Activated naive CD8-positive, alpha-beta T cell treated with anti-CD3 and anti-CD28 coated beads, Interleukin-2, amount 10 ng/mL, durations not matched to agents 7 days and 5 days (primary cell): ENCODE results near the gene TMEM192. TPM values are rescaled to one million over a fixed set of nuclear protein-coding genes. Genes with fewer than 3 reads are reported as not detected.
"Not testable (repeated sequence)": the region's sequence is repeated elsewhere in the genome, so short reads cannot be mapped to it uniquely, and the experiment has no call there.

ENCODE experiments used
- ATAC-seq: fragments of 150-1000 bp; cut with Tn5 transposase; one replicate; pipeline ENCODE4 v1.10.0; 2021; ENCODE audit warnings: low read depth, moderate library complexity
- POLR2A ChIA-PET: fragments of 350-600 bp; sonication (Branson Sonifier 250); formaldehyde crosslinking; loops from one replicate; lab custom pipeline; 2021; ENCODE audit warnings: antibody characterized with exemption; lab: Charles Lee
- DNase-seq: peaks from one replicate; pipeline ENCODE4 v3.0.0; 2021
- H3K27ac Mint-ChIP-seq: one replicate; pipeline ENCODE4 v1.8.0; 2022; ENCODE audit warnings: mild to moderate bottlenecking, mixed read lengths
- H3K27me3 Mint-ChIP-seq: one replicate; pipeline ENCODE4 v1.8.0; 2022; ENCODE audit warnings: mild to moderate bottlenecking, moderate library complexity, mixed read lengths
- H3K36me3 Mint-ChIP-seq: one replicate; pipeline ENCODE4 v1.8.0; 2021; ENCODE audit warnings: mild to moderate bottlenecking, mixed read lengths
- H3K4me1 Mint-ChIP-seq: one replicate; pipeline ENCODE4 v1.8.0; 2021; ENCODE audit warnings: mixed read lengths
- H3K4me3 Mint-ChIP-seq: one replicate; pipeline ENCODE4 v1.8.0; 2022; ENCODE audit warnings: mild to moderate bottlenecking, moderate library complexity, mixed read lengths
- H3K9me3 Mint-ChIP-seq: one replicate; pipeline ENCODE4 v1.8.0; 2021; ENCODE audit warnings: mixed read lengths
- total RNA-seq, 2 experiments: library from RNA; stranded (reverse); gene quantifications; one replicate each; pipeline ENCODE4 v1.2.3, GENCODE V29; 2021

The TMEM192 gene
- total RNA-seq, 2 experiments from 2014 or later = 8.2 to 8.5 TPM

GRCh38 chr4:165125869-165126499, 13.3 kb upstream of the TMEM192 start:
- POLR2A ChIA-PET, H3K4me1 Mint-ChIP-seq, DNase-seq, H3K9me3 Mint-ChIP-seq, H3K27ac Mint-ChIP-seq, H3K4me3 Mint-ChIP-seq, H3K36me3 Mint-ChIP-seq, ATAC-seq: not testable (repeated sequence)
- peaks cover 11% of the 10 kb centered on the region for H3K27me3 Mint-ChIP-seq

GRCh38 chr4:165124488-165124887, 11.8 kb upstream of the TMEM192 start:
- no peaks in the 10 kb centered on the region for H3K9me3 Mint-ChIP-seq
- no peak overlapping the region for H3K4me3 Mint-ChIP-seq
- ATAC-seq = no peak
- H3K36me3 Mint-ChIP-seq = no peaks in the 10 kb centered on the region
- H3K4me1 Mint-ChIP-seq = peaks cover 1% of the 10 kb centered on the region
- peaks cover 9% of the 10 kb centered on the region for H3K27me3 Mint-ChIP-seq
- POLR2A ChIA-PET = no interaction called here
- no peak for DNase-seq
- H3K27ac Mint-ChIP-seq = no peak overlapping the region

GRCh38 chr4:165118256-165118909, 5.7 kb upstream of the TMEM192 start:
- Mint-ChIP-seq H3K4me3 (no peak overlapping the region), H3K27ac (no peak overlapping the region), H3K27me3 (peaks cover 11% of the 10 kb centered on the region), H3K36me3 (no peaks in the 10 kb centered on the region), H3K9me3 (no peaks in the 10 kb centered on the region), H3K4me1 (peaks cover 4% of the 10 kb centered on the region)
- DNase-seq = no peak
- POLR2A ChIA-PET = no interaction called here
- ATAC-seq = no peak

GRCh38 chr4:165115301-165115700, 2.6 kb upstream of the TMEM192 start:
- no peaks in the 10 kb centered on the region for H3K36me3 Mint-ChIP-seq
- no peaks in the 10 kb centered on the region for H3K9me3 Mint-ChIP-seq
- POLR2A ChIA-PET = no interaction called here
- ATAC-seq (no peak), DNase-seq (no peak)
- H3K27me3 Mint-ChIP-seq = peaks cover 5% of the 10 kb centered on the region
- peaks cover 13% of the 10 kb centered on the region for H3K4me1 Mint-ChIP-seq
- no peak overlapping the region for H3K4me3 Mint-ChIP-seq
- H3K27ac Mint-ChIP-seq = no peak overlapping the region

GRCh38 chr4:165111906-165112367, 723 bp downstream of the TMEM192 start:
- peaks cover 4% of the 10 kb centered on the region for H3K27me3 Mint-ChIP-seq
- ATAC-seq (no peak), DNase-seq (no peak)
- H3K9me3 Mint-ChIP-seq = no peaks in the 10 kb centered on the region
- peak overlapping the region; percentile 86 for H3K27ac Mint-ChIP-seq
- no peaks in the 10 kb centered on the region for H3K36me3 Mint-ChIP-seq
- POLR2A ChIA-PET = no interaction called here
- H3K4me1 Mint-ChIP-seq = peaks cover 14% of the 10 kb centered on the region
- peak overlapping the region; percentile 95 for H3K4me3 Mint-ChIP-seq

GRCh38 chr4:165106518-165106917, 6.1 kb downstream of the TMEM192 start:
- POLR2A ChIA-PET = no interaction called here
- Mint-ChIP-seq H3K9me3 (no peaks in the 10 kb centered on the region), H3K36me3 (peaks cover 2% of the 10 kb centered on the region), H3K4me3 (no peak overlapping the region), H3K27ac (no peak overlapping the region), H3K27me3 (no peaks in the 10 kb centered on the region), H3K4me1 (peaks cover 5% of the 10 kb centered on the region)
- ATAC-seq (no peak), DNase-seq (no peak)

- Mint-ChIP-seq H3K36me3 (peaks cover 2% of the 10 kb centered on the region), H3K27me3 (no peaks in the 10 kb centered on the region), H3K9me3 (no peaks in the 10 kb centered on the region), H3K4me1 (no peaks in the 10 kb centered on the region), H3K27ac (no peak overlapping the region), H3K4me3 (no peak overlapping the region)
- DNase-seq (no peak), ATAC-seq (no peak)
- POLR2A ChIA-PET = no interaction called here
Observed at GRCh38 chr4:165101641-165102040, 11.0 kb downstream of the TMEM192 start.

- no peaks in the 10 kb centered on the region for H3K36me3 Mint-ChIP-seq
- no peaks in the 10 kb centered on the region for H3K27me3 Mint-ChIP-seq
- ATAC-seq (no peak), DNase-seq (no peak)
- H3K4me1 Mint-ChIP-seq = no peaks in the 10 kb centered on the region
- no peaks in the 10 kb centered on the region for H3K9me3 Mint-ChIP-seq
- POLR2A ChIA-PET = no interaction called here
- H3K4me3 Mint-ChIP-seq = no peak overlapping the region
- H3K27ac Mint-ChIP-seq = no peak overlapping the region
Observed at GRCh38 chr4:165096776-165097175, 15.9 kb downstream of the TMEM192 start.

GRCh38 chr4:165095291-165095690, 17.4 kb downstream of the TMEM192 start:
- H3K27me3 Mint-ChIP-seq = no peaks in the 10 kb centered on the region
- H3K4me1 Mint-ChIP-seq = no peaks in the 10 kb centered on the region
- POLR2A ChIA-PET = no interaction called here
- no peak overlapping the region for H3K27ac Mint-ChIP-seq
- H3K4me3 Mint-ChIP-seq = no peak overlapping the region
- H3K36me3 Mint-ChIP-seq = no peaks in the 10 kb centered on the region
- no peaks in the 10 kb centered on the region for H3K9me3 Mint-ChIP-seq
- no peak for DNase-seq
- no peak for ATAC-seq

GRCh38 chr4:165094873-165095272, 17.8 kb downstream of the TMEM192 start:
- Mint-ChIP-seq H3K27me3 (no peaks in the 10 kb centered on the region), H3K36me3 (no peaks in the 10 kb centered on the region), H3K27ac (no peak overlapping the region), H3K4me1 (no peaks in the 10 kb centered on the region), H3K4me3 (no peak overlapping the region), H3K9me3 (no peaks in the 10 kb centered on the region)
- no peak for DNase-seq
- POLR2A ChIA-PET = no interaction called here
- ATAC-seq = no peak

- H3K27me3 Mint-ChIP-seq, H3K4me3 Mint-ChIP-seq, H3K4me1 Mint-ChIP-seq, POLR2A ChIA-PET, DNase-seq, H3K9me3 Mint-ChIP-seq, H3K27ac Mint-ChIP-seq, H3K36me3 Mint-ChIP-seq, ATAC-seq: not testable (repeated sequence)
Observed at GRCh38 chr4:165092187-165092586, 20.5 kb downstream of the TMEM192 start.

- no peak overlapping the region for H3K4me3 Mint-ChIP-seq
- no peaks in the 10 kb centered on the region for H3K4me1 Mint-ChIP-seq
- DNase-seq = no peak
- POLR2A ChIA-PET = no interaction called here
- peaks cover 6% of the 10 kb centered on the region for H3K36me3 Mint-ChIP-seq
- peak overlapping the region; percentile 61 for H3K27ac Mint-ChIP-seq
- H3K27me3 Mint-ChIP-seq = no peaks in the 10 kb centered on the region
- ATAC-seq = no peak
- no peaks in the 10 kb centered on the region for H3K9me3 Mint-ChIP-seq
Observed at GRCh38 chr4:165088366-165088765, 24.3 kb downstream of the TMEM192 start.

GRCh38 chr4:165085946-165086345, 26.7 kb downstream of the TMEM192 start:
- H3K27ac Mint-ChIP-seq = no peak overlapping the region
- H3K27me3 Mint-ChIP-seq = no peaks in the 10 kb centered on the region
- no peak overlapping the region for H3K4me3 Mint-ChIP-seq
- POLR2A ChIA-PET = no interaction called here
- H3K9me3 Mint-ChIP-seq = no peaks in the 10 kb centered on the region
- no peaks in the 10 kb centered on the region for H3K4me1 Mint-ChIP-seq
- ATAC-seq (no peak), DNase-seq (no peak)
- H3K36me3 Mint-ChIP-seq = peaks cover 6% of the 10 kb centered on the region

- POLR2A ChIA-PET, H3K36me3 Mint-ChIP-seq, H3K9me3 Mint-ChIP-seq, DNase-seq, H3K4me3 Mint-ChIP-seq, ATAC-seq, H3K4me1 Mint-ChIP-seq, H3K27ac Mint-ChIP-seq, H3K27me3 Mint-ChIP-seq: not testable (repeated sequence)
Observed at GRCh38 chr4:165084787-165085186, 27.9 kb downstream of the TMEM192 start.
